ENCODE results near the gene ASB10. TPM values are rescaled to one million over a fixed set of nuclear protein-coding genes. Genes with fewer than 3 reads are reported as not detected.
A peak's percentile ranks its signal among the peaks of the same experiment; 100 is the strongest.

ASB10 gene
- total RNA-seq, 1 donor from 2014 or later: not detected

GRCh38 chr7:151181011-151181431, 6.0 kb downstream of the ASB10 start:
- Mint-ChIP-seq H3K36me3 (ENCODE audit: unreplicated experiment) (no peaks in the 10 kb centered on the region), H3K4me3 (ENCODE audit: unreplicated experiment) (no peak overlapping the region), H3K4me1 (ENCODE audit: unreplicated experiment) (no peaks in the 10 kb centered on the region), H3K9me3 (ENCODE audit: unreplicated experiment) (no peaks in the 10 kb centered on the region), H3K27ac (ENCODE audit: unreplicated experiment) (no peak overlapping the region), H3K27me3 (ENCODE audit: unreplicated experiment) (peaks cover 47% of the 10 kb centered on the region)
- no peak for TF ChIP-seq CTCF (IDR thresholded peaks at IDR 0.05)
- no peak for DNase-seq (ENCODE audit: extremely low spot score, unreplicated experiment)

- no peak overlapping the region for H3K4me3 Mint-ChIP-seq (ENCODE audit: unreplicated experiment)
- H3K36me3 Mint-ChIP-seq (ENCODE audit: unreplicated experiment): no peaks in the 10 kb centered on the region
- H3K27me3 Mint-ChIP-seq (ENCODE audit: unreplicated experiment): peaks cover 47% of the 10 kb centered on the region
- DNase-seq (ENCODE audit: extremely low spot score, unreplicated experiment): peak; percentile 60
- no peak for TF ChIP-seq CTCF (IDR thresholded peaks at IDR 0.05)
- no peak overlapping the region for H3K27ac Mint-ChIP-seq (ENCODE audit: unreplicated experiment)
- H3K9me3 Mint-ChIP-seq (ENCODE audit: unreplicated experiment): no peaks in the 10 kb centered on the region
- H3K4me1 Mint-ChIP-seq (ENCODE audit: unreplicated experiment): no peaks in the 10 kb centered on the region
Observed at GRCh38 chr7:151179946-151180345, 7.1 kb downstream of the ASB10 start.

GRCh38 chr7:151179287-151179860, 7.7 kb downstream of the ASB10 start:
- no peaks in the 10 kb centered on the region for H3K4me1 Mint-ChIP-seq (ENCODE audit: unreplicated experiment)
- no peak overlapping the region for H3K4me3 Mint-ChIP-seq (ENCODE audit: unreplicated experiment)
- H3K27me3 Mint-ChIP-seq (ENCODE audit: unreplicated experiment): peaks cover 47% of the 10 kb centered on the region

GRCh38 chr7:151178831-151179230, 8.2 kb downstream of the ASB10 start:
- Mint-ChIP-seq H3K4me1 (ENCODE audit: unreplicated experiment) (no peaks in the 10 kb centered on the region), H3K9me3 (ENCODE audit: unreplicated experiment) (no peaks in the 10 kb centered on the region), H3K27me3 (ENCODE audit: unreplicated experiment) (peaks cover 47% of the 10 kb centered on the region), H3K27ac (ENCODE audit: unreplicated experiment) (no peak overlapping the region), H3K36me3 (ENCODE audit: unreplicated experiment) (no peaks in the 10 kb centered on the region), H3K4me3 (ENCODE audit: unreplicated experiment) (no peak overlapping the region)
- DNase-seq (ENCODE audit: extremely low spot score, unreplicated experiment): no peak
- no peak for TF ChIP-seq CTCF (IDR thresholded peaks at IDR 0.05)

More at GRCh38 chr7:151179287-151179860, 7.7 kb downstream of the ASB10 start:
- no peak for TF ChIP-seq CTCF (IDR thresholded peaks at IDR 0.05)
- Mint-ChIP-seq H3K9me3 (ENCODE audit: unreplicated experiment) (no peaks in the 10 kb centered on the region), H3K27ac (ENCODE audit: unreplicated experiment) (no peak overlapping the region), H3K36me3 (ENCODE audit: unreplicated experiment) (no peaks in the 10 kb centered on the region)
- peak; percentile 60 for DNase-seq (ENCODE audit: extremely low spot score, unreplicated experiment)

GRCh38 chr7:151178236-151178635, 8.8 kb downstream of the ASB10 start:
- Mint-ChIP-seq H3K9me3 (ENCODE audit: unreplicated experiment) (no peaks in the 10 kb centered on the region), H3K4me1 (ENCODE audit: unreplicated experiment) (no peaks in the 10 kb centered on the region), H3K4me3 (ENCODE audit: unreplicated experiment) (no peak overlapping the region), H3K36me3 (ENCODE audit: unreplicated experiment) (no peaks in the 10 kb centered on the region), H3K27ac (ENCODE audit: unreplicated experiment) (no peak overlapping the region), H3K27me3 (ENCODE audit: unreplicated experiment) (peaks cover 51% of the 10 kb centered on the region)
- no peak for DNase-seq (ENCODE audit: extremely low spot score, unreplicated experiment)
- no peak for TF ChIP-seq CTCF (IDR thresholded peaks at IDR 0.05)

Data from osteocyte (in vitro differentiated cells).